Osteocyte (in vitro differentiated cells): Measurements from ENCODE around the gene FAM3D. TPM values are rescaled to one million over a fixed set of nuclear protein-coding genes. Genes with fewer than 3 reads are reported as not detected.

Experiments used
- DNase-seq: peaks from one replicate; pipeline ENCODE4 v3.0.0; 2021; ENCODE audit warnings: mixed read lengths; ENCODE audit not compliant: unreplicated experiment; ENCODE audit errors: extremely low spot score
- H3K27ac Mint-ChIP-seq: one replicate; pipeline ENCODE4 v1.8.0; 2021; ENCODE audit warnings: mild to moderate bottlenecking, mixed read lengths; ENCODE audit not compliant: unreplicated experiment
- H3K27me3 Mint-ChIP-seq: one replicate; pipeline ENCODE4 v1.8.0; 2021; ENCODE audit warnings: mixed read lengths; ENCODE audit not compliant: unreplicated experiment
- H3K36me3 Mint-ChIP-seq: one replicate; pipeline ENCODE4 v1.8.0; 2021; ENCODE audit warnings: mixed read lengths; ENCODE audit not compliant: unreplicated experiment
- H3K4me1 Mint-ChIP-seq: one replicate; pipeline ENCODE4 v1.8.0; 2021; ENCODE audit warnings: mixed read lengths; ENCODE audit not compliant: unreplicated experiment
- H3K4me3 Mint-ChIP-seq: one replicate; pipeline ENCODE4 v1.8.0; 2021; ENCODE audit warnings: mild to moderate bottlenecking, moderate library complexity, mixed read lengths; ENCODE audit not compliant: unreplicated experiment
- H3K9me3 Mint-ChIP-seq: one replicate; pipeline ENCODE4 v1.8.0; 2021; ENCODE audit warnings: mixed read lengths; ENCODE audit not compliant: unreplicated experiment
- CTCF ChIP-seq: fragments of 200-600 bp; sonication (generic); IDR thresholded peaks from 2 replicates; pipeline ENCODE4 v1.5.0; 2021; ENCODE audit warnings: antibody characterized with exemption, mild to moderate bottlenecking, moderate library complexity
- total RNA-seq: library from RNA; stranded (reverse); gene quantifications from 2 replicates; pipeline ENCODE4 v1.2.1, GENCODE V29; 2021

The FAM3D gene
- total RNA-seq, 1 donor from 2014 or later, result not detected

DNA sequence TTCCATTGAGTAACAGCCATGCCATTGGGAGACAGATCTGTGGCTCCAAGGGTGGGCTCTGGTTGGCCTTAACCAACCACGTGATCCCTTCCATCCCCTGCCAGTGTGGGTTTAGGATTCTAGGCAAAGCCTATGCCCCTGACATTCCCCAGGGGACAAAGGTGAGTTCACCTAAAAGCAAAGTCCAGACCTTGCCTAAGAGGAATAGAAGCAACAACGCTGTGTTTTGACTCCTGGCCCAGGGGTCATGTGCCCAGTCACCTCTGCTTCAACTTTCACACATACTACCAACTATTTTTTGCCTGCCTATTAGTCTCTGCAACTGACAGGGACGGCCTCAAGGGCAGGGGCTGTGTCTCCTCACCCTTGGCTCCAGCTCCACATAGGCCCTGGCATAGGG, 42.0 kb downstream of the FAM3D start:
- H3K36me3 Mint-ChIP-seq, result no peaks in the 10 kb centered on the region
- no peak for DNase-seq
- no peak for TF ChIP-seq CTCF
- H3K9me3 Mint-ChIP-seq, result no peaks in the 10 kb centered on the region
- H3K27me3 Mint-ChIP-seq, result no peaks in the 10 kb centered on the region
- H3K27ac Mint-ChIP-seq, result no peak overlapping the region
- H3K4me3 Mint-ChIP-seq, result no peak overlapping the region
- H3K4me1 Mint-ChIP-seq, result peaks cover 21% of the 10 kb centered on the region

GRCh38 chr3:58623961-58624360, 42.6 kb downstream of the FAM3D start:
- H3K9me3 Mint-ChIP-seq, result no peaks in the 10 kb centered on the region
- TF ChIP-seq CTCF, result no peak
- H3K36me3 Mint-ChIP-seq, result no peaks in the 10 kb centered on the region
- no peak for DNase-seq
- no peak overlapping the region for H3K4me3 Mint-ChIP-seq
- H3K27me3 Mint-ChIP-seq, result no peaks in the 10 kb centered on the region
- H3K27ac Mint-ChIP-seq, result no peak overlapping the region
- H3K4me1 Mint-ChIP-seq, result peaks cover 21% of the 10 kb centered on the region

- no peak overlapping the region for H3K27ac Mint-ChIP-seq
- no peak overlapping the region for H3K4me3 Mint-ChIP-seq
- H3K36me3 Mint-ChIP-seq, result no peaks in the 10 kb centered on the region
- H3K9me3 Mint-ChIP-seq, result no peaks in the 10 kb centered on the region
- TF ChIP-seq CTCF, result no peak
- DNase-seq, result no peak
- H3K27me3 Mint-ChIP-seq, result no peaks in the 10 kb centered on the region
- peaks cover 23% of the 10 kb centered on the region for H3K4me1 Mint-ChIP-seq
Measured at GRCh38 chr3:58623478-58623877, 43.1 kb downstream of the FAM3D start.

DNA sequence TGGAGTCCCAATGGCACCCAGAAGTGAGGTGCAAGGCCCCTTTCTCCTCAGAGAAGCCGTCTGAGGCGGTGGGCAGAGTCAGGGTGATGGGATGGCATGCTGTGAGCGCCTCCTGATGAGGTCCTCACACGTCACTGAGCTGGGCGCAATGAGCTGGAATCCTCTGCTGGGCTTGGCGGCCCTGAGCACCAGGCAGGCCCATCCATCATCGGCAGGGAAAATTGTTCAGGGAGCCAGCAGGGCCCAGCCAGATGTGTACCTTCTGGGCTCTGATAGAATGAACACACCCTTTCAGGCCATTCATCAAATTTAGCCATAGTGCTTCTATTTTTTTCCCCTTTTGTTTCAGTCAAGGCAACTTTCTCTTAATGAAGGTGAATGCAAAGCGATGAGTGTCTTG, 43.7 kb downstream of the FAM3D start:
- Mint-ChIP-seq H3K4me1 (peaks cover 27% of the 10 kb centered on the region), H3K27me3 (no peaks in the 10 kb centered on the region), H3K27ac (no peak overlapping the region), H3K9me3 (no peaks in the 10 kb centered on the region), H3K4me3 (no peak overlapping the region), H3K36me3 (no peaks in the 10 kb centered on the region)
- no peak for DNase-seq
- no peak for TF ChIP-seq CTCF

GRCh38 chr3:58622436-58622835, 44.1 kb downstream of the FAM3D start:
- Mint-ChIP-seq H3K36me3 (no peaks in the 10 kb centered on the region), H3K27ac (no peak overlapping the region), H3K9me3 (no peaks in the 10 kb centered on the region), H3K4me3 (no peak overlapping the region), H3K27me3 (no peaks in the 10 kb centered on the region), H3K4me1 (peaks cover 32% of the 10 kb centered on the region)
- no peak for DNase-seq
- TF ChIP-seq CTCF, result no peak
